Measurements from ENCODE around the gene MGRN1. TPM values are rescaled to one million over a fixed set of nuclear protein-coding genes. Genes with fewer than 3 reads are reported as not detected.
A peak's percentile ranks its signal among the peaks of the same experiment; 100 is the strongest.

The MGRN1 gene
- total RNA-seq, 6 donors from 2014 or later: 49.0 to 148 (median 99.1) TPM

DNA sequence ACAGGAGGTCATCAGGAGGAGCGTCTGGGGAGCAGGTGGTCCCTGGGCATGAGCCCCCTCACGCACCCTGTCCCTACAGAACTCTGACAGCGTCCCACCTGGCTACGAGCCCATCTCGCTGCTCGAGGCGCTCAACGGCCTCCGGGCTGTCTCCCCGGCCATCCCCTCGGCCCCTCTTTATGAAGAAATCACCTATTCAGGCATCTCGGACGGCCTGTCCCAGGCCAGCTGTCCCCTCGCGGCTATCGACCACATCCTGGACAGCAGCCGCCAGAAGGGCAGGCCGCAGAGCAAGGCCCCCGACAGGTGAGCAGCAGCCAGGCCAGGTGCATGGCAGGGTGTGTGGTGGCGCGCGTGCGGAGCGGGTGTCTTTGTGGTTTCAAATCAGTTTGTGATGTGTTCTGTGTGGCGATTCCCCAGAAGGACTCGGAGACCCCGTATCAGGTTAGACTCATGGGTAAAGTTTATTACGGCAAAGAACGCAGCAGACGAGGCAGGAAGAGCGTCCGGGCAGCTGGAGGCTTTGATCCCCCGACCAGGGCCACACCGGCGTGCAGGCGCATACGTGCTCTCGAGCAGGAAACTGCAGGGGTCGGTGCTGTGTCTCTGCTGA lies 57.0 kb downstream of the MGRN1 start:
- Histone ChIP-seq H3K27ac (peak overlapping the region in 2 of 4 donors; percentile 81 to 85), H3K36me3 (peaks cover 11 to 83% (median 58%) of the 10 kb centered on the region in 4 donors), H3K9me3 (no peaks in the 10 kb centered on the region), H3K27me3 (no peaks in the 10 kb centered on the region), H3K4me1 (peaks cover 6 to 44% (median 35%) of the 10 kb centered on the region in 4 donors), H3K4me3 (no peak overlapping the region)
- TF ChIP-seq EP300 (IDR thresholded peaks at IDR 0.05): no peak
- TF ChIP-seq POLR2AphosphoS5 (IDR thresholded peaks at IDR 0.05): no peak
- TF ChIP-seq POLR2A (IDR thresholded peaks at IDR 0.05): no peak
- TF ChIP-seq, protein P1, sequence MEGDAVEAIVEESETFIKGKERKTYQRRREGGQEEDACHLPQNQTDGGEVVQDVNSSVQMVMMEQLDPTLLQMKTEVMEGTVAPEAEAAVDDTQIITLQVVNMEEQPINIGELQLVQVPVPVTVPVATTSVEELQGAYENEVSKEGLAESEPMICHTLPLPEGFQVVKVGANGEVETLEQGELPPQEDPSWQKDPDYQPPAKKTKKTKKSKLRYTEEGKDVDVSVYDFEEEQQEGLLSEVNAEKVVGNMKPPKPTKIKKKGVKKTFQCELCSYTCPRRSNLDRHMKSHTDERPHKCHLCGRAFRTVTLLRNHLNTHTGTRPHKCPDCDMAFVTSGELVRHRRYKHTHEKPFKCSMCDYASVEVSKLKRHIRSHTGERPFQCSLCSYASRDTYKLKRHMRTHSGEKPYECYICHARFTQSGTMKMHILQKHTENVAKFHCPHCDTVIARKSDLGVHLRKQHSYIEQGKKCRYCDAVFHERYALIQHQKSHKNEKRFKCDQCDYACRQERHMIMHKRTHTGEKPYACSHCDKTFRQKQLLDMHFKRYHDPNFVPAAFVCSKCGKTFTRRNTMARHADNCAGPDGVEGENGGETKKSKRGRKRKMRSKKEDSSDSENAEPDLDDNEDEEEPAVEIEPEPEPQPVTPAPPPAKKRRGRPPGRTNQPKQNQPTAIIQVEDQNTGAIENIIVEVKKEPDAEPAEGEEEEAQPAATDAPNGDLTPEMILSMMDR (IDR thresholded peaks at IDR 0.05): no peak
- ATAC-seq (ENCODE audit: low FRiP score in 2 of 2): no peak
- no peak for DNase-seq
- WGBS, 2 donors: 89 to 95% methylated on average over 29 to 39 of the region's 39 CpGs

DNA sequence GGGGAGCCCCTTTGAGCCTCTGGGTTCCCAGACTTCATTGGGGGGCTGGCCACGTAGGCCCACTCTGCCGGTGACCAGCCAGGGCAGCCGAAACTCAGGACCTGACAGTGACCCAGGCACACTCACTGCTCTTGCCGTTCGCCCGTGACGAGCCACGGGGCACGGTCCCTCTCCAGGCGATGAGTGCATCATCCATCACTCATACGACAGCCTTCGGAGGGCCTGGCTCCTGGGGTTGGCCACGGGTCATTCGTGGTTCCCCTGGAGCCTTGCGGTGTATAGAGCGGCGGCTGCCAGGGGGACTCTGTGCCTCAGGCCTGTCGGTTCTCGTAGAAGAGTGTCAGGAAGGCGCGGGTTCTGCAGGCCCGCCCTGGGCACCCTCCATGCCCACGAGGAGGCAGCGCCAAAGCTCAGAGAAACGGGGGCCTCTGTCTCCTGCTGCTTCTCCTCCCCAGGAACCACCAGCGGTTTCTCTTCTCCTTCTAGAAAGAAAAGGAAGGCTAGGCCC lies 57.5 kb downstream of the MGRN1 start:
- ATAC-seq (ENCODE audit: low FRiP score in 2 of 2): no peak
- Histone ChIP-seq H3K9me3 (no peaks in the 10 kb centered on the region), H3K27ac (no peak overlapping the region), H3K36me3 (peaks cover 11 to 83% (median 62%) of the 10 kb centered on the region in 4 donors), H3K4me3 (peak overlapping the region in 1 of 4 donors; percentile 4), H3K4me1 (peaks cover 6 to 38% (median 29%) of the 10 kb centered on the region in 4 donors), H3K27me3 (no peaks in the 10 kb centered on the region)
- DNase-seq: no peak
- TF ChIP-seq EP300 (IDR thresholded peaks at IDR 0.05) (no peak), POLR2AphosphoS5 (IDR thresholded peaks at IDR 0.05) (no peak), POLR2A (IDR thresholded peaks at IDR 0.05) (no peak)
- TF ChIP-seq, protein P1 (IDR thresholded peaks at IDR 0.05): no peak
- WGBS, 2 donors: 74% methylated on average over 23 of the region's 26 CpGs; no CpG with 5 or more reads in 1 of the 2 donors

DNA sequence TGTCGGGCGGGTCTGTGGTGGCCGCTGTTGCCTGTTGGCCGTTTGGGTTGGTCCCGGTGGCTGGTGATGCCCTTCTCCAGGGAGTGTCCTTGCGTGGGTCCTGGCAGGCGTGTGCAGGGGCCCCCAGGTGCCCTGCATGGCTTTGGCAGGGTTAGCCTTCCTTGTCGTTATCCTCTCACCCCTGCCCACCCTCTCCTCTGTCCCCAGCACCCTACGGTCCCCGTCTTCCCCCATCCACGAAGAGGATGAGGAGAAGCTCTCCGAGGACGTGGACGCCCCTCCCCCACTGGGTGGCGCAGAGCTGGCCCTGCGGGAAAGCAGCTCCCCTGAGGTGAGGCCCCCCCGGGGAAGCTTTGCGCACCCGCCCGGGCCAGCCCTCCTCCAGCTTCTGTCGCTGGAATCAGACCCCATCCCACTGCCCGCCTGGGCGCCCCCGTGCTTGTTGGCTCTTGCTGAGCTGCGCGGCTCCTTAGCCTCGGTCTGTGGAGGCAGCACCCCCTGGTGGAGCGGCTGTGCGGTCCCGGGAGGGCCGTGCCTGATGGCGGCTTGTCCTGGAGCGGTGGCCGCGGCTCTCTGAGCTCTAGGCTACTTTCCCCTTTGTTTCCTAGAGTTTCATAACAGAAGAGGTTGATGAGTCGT lies 58.1 kb downstream of the MGRN1 start:
- TF ChIP-seq POLR2AphosphoS5 (IDR thresholded peaks at IDR 0.05): no peak
- no peak for TF ChIP-seq POLR2A (IDR thresholded peaks at IDR 0.05)
- no peak for TF ChIP-seq EP300 (IDR thresholded peaks at IDR 0.05)
- TF ChIP-seq, protein P1 (IDR thresholded peaks at IDR 0.05): peak; percentile 24 to 80 (median 58)
- peak overlapping the region in 1 of 4 donors; percentile 46 for H3K27ac ChIP-seq
- peaks cover 11 to 83% (median 61%) of the 10 kb centered on the region in 4 donors for H3K36me3 ChIP-seq
- peak; percentile 11 to 51 for ATAC-seq (ENCODE audit: low FRiP score in 2 of 2)
- peaks cover 6 to 32% (median 25%) of the 10 kb centered on the region in 4 donors for H3K4me1 ChIP-seq
- DNase-seq: peak; percentile 61 to 91
- H3K9me3 ChIP-seq: no peaks in the 10 kb centered on the region
- H3K4me3 ChIP-seq: peak overlapping the region in 1 of 4 donors; percentile 4
- 73% methylated on average over 22 to 36 of the region's 36 CpGs for WGBS, 2 donors
- no peaks in the 10 kb centered on the region for H3K27me3 ChIP-seq

DNA sequence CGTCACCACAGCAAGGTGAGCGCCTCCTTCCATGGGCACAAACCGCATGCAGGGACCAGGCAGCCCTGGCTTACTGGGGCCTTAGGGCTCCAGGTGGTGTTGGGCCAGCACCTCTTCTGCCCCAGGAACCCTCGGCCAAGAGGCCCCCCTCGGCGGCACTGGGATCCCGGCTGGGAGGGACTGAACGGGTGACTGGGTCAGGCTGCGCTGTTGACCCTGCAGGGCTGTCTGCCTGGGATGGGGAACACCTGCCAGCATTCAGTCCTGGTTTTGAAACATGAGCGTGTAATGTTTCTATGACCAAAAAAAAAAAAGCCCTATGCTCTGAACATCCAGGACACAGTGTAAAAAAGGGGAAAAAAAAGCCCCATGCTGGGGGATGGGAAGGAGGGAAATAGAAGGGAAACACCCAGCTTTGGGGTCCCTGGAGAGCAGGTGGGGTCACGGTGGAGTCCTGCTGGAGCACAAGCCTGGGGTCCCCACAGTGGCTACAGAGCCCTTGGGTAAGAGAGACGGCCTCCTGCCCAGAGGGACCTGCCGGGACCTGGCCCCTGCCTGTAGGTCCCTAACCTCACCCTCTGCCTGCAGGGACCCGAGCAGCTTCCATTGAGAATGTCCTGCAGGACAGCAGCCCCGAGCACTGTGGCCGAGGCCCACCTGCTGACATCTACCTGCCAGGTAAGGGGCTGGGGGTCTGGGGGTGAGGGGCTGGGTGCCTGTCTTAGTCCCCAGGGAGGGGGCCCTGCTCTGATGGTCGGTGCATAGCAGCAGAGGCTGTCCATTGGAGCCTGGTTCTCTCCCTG lies 58.8 kb downstream of the MGRN1 start:
- WGBS, 2 donors: 77 to 79% methylated on average over 12 to 16 of the region's 17 CpGs
- no peak for ATAC-seq (ENCODE audit: low FRiP score in 2 of 2)
- Histone ChIP-seq H3K36me3 (peaks cover 11 to 84% (median 65%) of the 10 kb centered on the region in 4 donors), H3K4me1 (peaks cover 6 to 31% (median 25%) of the 10 kb centered on the region in 4 donors), H3K27ac (peak overlapping the region in 1 of 4 donors; percentile 46), H3K27me3 (no peaks in the 10 kb centered on the region), H3K9me3 (no peaks in the 10 kb centered on the region), H3K4me3 (no peak overlapping the region)
- no peak for DNase-seq
- TF ChIP-seq, protein P1 (IDR thresholded peaks at IDR 0.05): peak in 2 of 6 experiments; percentile 1
- no peak for TF ChIP-seq EP300 (IDR thresholded peaks at IDR 0.05)

All from upper lobe of left lung (tissue), 6 donors.